Hematopoietic multipotent progenitor cell treated with erythropoietin and hydrocortisone succinate and interleukin-3 and kit ligand, for 8 days (in vitro differentiated cells): ENCODE results near the gene MRAP2.

Experiments
- DNase-seq: peaks from one replicate; pipeline ENCODE4 v3.0.0-alpha.2; 2015

Gene MRAP2

DNA sequence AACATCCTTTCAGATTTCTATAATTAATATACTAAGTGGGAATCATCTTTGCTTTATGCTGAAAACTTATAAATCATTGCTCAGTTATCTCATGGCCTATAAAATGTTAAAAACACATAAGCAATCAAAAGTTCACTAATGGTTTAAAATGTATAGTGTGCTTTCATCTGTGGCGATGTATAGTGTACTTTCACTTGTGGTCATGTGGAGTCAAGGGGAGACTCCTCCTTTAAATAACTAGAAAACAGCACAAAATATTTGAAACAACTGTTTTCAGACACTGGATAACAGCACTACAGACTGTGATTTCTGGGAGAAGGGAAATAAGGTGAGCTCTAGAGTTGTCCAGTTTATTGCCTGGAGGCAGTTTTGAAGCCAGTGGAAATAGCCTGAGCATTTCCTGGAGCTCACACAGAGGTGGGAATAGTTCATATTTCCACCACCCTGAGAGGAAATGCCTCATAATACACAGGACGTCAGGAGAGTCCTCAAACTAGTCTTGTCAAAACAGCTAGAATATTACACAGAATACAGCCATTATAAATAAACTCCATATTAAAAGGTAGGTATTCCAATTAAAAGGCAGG, 104.5 kb downstream of the MRAP2 start:
- no peak for DNase-seq

DNA sequence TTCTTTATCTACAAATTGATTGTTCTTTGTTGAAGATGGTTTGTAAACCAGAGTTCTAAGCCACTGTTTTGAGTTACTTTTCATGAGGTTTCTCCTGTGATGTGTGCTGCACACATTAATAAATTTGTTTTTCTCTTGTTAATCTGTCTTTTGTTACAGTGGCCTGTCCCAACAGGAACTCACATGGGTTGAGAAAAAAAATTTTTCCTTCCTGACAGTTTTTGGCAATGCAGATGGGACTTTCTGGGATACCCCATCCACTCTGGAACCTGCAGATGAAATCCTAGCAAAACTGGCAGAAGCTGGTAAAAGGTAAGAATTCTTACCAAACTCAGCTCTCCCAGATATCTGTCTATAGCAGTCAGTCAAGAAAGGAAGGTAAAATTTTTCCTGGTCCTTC, 105.7 kb downstream of the MRAP2 start:
- no peak for DNase-seq
